Mesenchymal stem cell (in vitro differentiated cells and primary cell): Measurements from ENCODE around the gene NANOS1.

ENCODE experiments used
- DNase-seq: peaks from one replicate; pipeline ENCODE4 v3.0.0-alpha.2; 2013
- H2AFZ ChIP-seq: one replicate; pipeline ENCODE4 v1.6.1; 2013; ENCODE audit warnings: low read depth, mild to moderate bottlenecking, control low read depth, inconsistent platforms, low read length, moderate library complexity
- H2AK5ac ChIP-seq: 2 replicates; pipeline ENCODE4 v1.6.1; 2013; ENCODE audit warnings: low read length, moderate library complexity, mild to moderate bottlenecking, inconsistent platforms; ENCODE audit not compliant: severe bottlenecking
- H2BK120ac ChIP-seq: one replicate; pipeline ENCODE4 v1.6.1; 2013; ENCODE audit warnings: low read depth, mild to moderate bottlenecking, inconsistent platforms, low read length, moderate library complexity
- H2BK12ac ChIP-seq, 2 experiments: one replicate each; pipeline ENCODE4 v1.6.1; 2013; ENCODE audit warnings: inconsistent platforms in 2 of 2, low read length in 2 of 2, mild to moderate bottlenecking in 2 of 2, moderate library complexity in 2 of 2, control low read depth in 1 of 2
- H2BK15ac ChIP-seq: one replicate; pipeline ENCODE4 v1.6.1; 2013; ENCODE audit warnings: mild to moderate bottlenecking, low read depth, inconsistent platforms; ENCODE audit not compliant: poor library complexity, severe bottlenecking
- H2BK5ac ChIP-seq: 2 replicates; pipeline ENCODE4 v1.6.1; 2013; ENCODE audit warnings: low read depth, mild to moderate bottlenecking, low read length, control low read depth, inconsistent platforms; ENCODE audit not compliant: poor library complexity, severe bottlenecking
- H3K14ac ChIP-seq, 2 experiments: one replicate each; pipeline ENCODE4 v1.6.1; 2013; ENCODE audit warnings: inconsistent platforms in 2 of 2, low read length in 2 of 2, control low read depth in 1 of 2, mild to moderate bottlenecking in 1 of 2, moderate library complexity in 1 of 2
- H3K18ac ChIP-seq, 2 experiments: one replicate each; pipeline ENCODE4 v1.6.1; 2013; ENCODE audit warnings: inconsistent platforms in 2 of 2, low read length in 2 of 2, control low read depth in 1 of 2, low read depth in 1 of 2, mild to moderate bottlenecking in 1 of 2
- H3K23ac ChIP-seq, 2 experiments: one replicate each; pipeline ENCODE4 v1.6.1; 2013; ENCODE audit warnings: inconsistent platforms in 2 of 2, low read length in 2 of 2, mild to moderate bottlenecking in 2 of 2, moderate library complexity in 2 of 2, control low read depth in 1 of 2
- H3K27ac ChIP-seq: 2 replicates; pipeline ENCODE4 v1.5.1; 2013; ENCODE audit warnings: mild to moderate bottlenecking, moderate library complexity, low read length, control low read depth, inconsistent platforms; ENCODE audit not compliant: poor library complexity, severe bottlenecking
- H3K27me3 ChIP-seq, 2 experiments: 2 replicates each; pipeline versions ENCODE4 v1.6.1 to v1.7.0; 2013; ENCODE audit warnings: low read length in 2 of 2, mild to moderate bottlenecking in 2 of 2, moderate library complexity in 2 of 2, control low read depth in 1 of 2, inconsistent platforms in 1 of 2; ENCODE audit not compliant: control insufficient read depth in 1 of 2, insufficient read depth in 1 of 2
- H3K36me3 ChIP-seq, 2 experiments: 2 replicates each; pipeline versions ENCODE4 v1.6.1 to v1.7.0; 2013; ENCODE audit warnings: low read length in 2 of 2, control low read depth in 1 of 2, inconsistent platforms in 1 of 2, low read depth in 1 of 2, mild to moderate bottlenecking in 1 of 2; ENCODE audit not compliant: insufficient read depth in 2 of 2, control insufficient read depth in 1 of 2
- H3K4ac ChIP-seq, 2 experiments: one replicate each; pipeline ENCODE4 v1.6.1; 2013; ENCODE audit warnings: inconsistent platforms in 2 of 2, low read length in 2 of 2, mild to moderate bottlenecking in 2 of 2, moderate library complexity in 2 of 2, control low read depth in 1 of 2, low read depth in 1 of 2
- H3K4me1 ChIP-seq: 2 replicates; pipeline ENCODE4 v1.6.1; 2013; ENCODE audit warnings: low read depth, low read length, control low read depth; ENCODE audit not compliant: control insufficient read depth, insufficient read depth
- H3K4me2 ChIP-seq: 2 replicates; pipeline ENCODE4 v1.6.1; 2013; ENCODE audit warnings: low read length, mild to moderate bottlenecking, inconsistent platforms; ENCODE audit not compliant: poor library complexity, severe bottlenecking
- H3K4me3 ChIP-seq, 2 experiments: 2 replicates each; pipeline versions ENCODE4 v1.5.1 to v1.7.0; 2013; ENCODE audit warnings: low read length in 2 of 2, mild to moderate bottlenecking in 2 of 2, control low read depth in 1 of 2, low read depth in 1 of 2; ENCODE audit not compliant: insufficient read depth in 1 of 2
- H3K79me1 ChIP-seq: replicated peaks from 2 replicates; pipeline ENCODE4 v1.6.1; 2013; ENCODE audit warnings: mild to moderate bottlenecking, control low read depth, low read length, inconsistent platforms; ENCODE audit not compliant: poor library complexity, severe bottlenecking
- H3K9ac ChIP-seq: 2 replicates; pipeline ENCODE4 v1.7.0; 2013; ENCODE audit warnings: mild to moderate bottlenecking, low read length, moderate library complexity
- H3K9me3 ChIP-seq: 2 replicates; pipeline ENCODE4 v1.7.0; 2013; ENCODE audit warnings: mild to moderate bottlenecking, low read length; ENCODE audit not compliant: control insufficient read depth
- H4K8ac ChIP-seq: one replicate; pipeline ENCODE4 v1.6.1; 2013; ENCODE audit warnings: inconsistent platforms, mild to moderate bottlenecking, low read length, moderate library complexity
- H4K91ac ChIP-seq: one replicate; pipeline ENCODE4 v1.6.1; 2013; ENCODE audit warnings: mild to moderate bottlenecking, low read length, inconsistent platforms
- WGBS: methylation state at CpG from one replicate; pipeline ENCODE4 v1.1.7; 2013; ENCODE audit warnings: mixed read lengths; 5-methylcytosine and 5-hydroxymethylcytosine counted together

NANOS1 gene

DNA sequence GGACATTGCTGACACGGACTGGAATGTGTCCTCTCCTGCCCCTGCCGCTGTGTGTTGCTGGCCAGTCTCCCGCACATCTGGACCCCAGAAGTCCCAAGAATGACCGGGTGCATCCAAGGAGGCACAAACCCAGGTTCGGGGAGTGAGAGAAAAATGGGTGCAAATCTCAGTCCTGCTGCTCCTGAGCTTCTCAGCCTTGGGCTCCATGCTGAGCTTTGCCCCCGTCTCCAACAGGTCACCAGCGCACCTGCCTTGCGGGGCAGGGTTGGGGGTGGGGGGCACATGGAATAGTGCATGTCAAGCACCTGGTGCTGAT is 6.0 kb upstream of the NANOS1 start:
- Histone ChIP-seq H3K9ac (peak overlapping the region; percentile 7), H3K14ac (no peak overlapping the region), H4K91ac (no peak overlapping the region), H2BK5ac (no peak overlapping the region), H2BK12ac (no peak overlapping the region), H3K4me1 (peaks cover 36% of the 10 kb centered on the region), H2AFZ (no peak overlapping the region), H3K4me2 (no peak overlapping the region), H2BK15ac (no peak overlapping the region), H3K36me3 (no peaks in the 10 kb centered on the region), H3K4me3 (no peak overlapping the region), H3K79me1 (peaks cover 1% of the 10 kb centered on the region), H4K8ac (no peak overlapping the region), H2AK5ac (peak overlapping the region; percentile 66), H3K23ac (no peak overlapping the region), H3K27ac (peak overlapping the region; percentile 70), H3K27me3 (no peaks in the 10 kb centered on the region), H3K9me3 (peaks cover 3% of the 10 kb centered on the region), H3K18ac (no peak overlapping the region), H2BK120ac (no peak overlapping the region), H3K4ac (no peak overlapping the region)
- WGBS, result 43% methylated on average over 8 of the region's 8 CpGs
- no peak for DNase-seq

DNA sequence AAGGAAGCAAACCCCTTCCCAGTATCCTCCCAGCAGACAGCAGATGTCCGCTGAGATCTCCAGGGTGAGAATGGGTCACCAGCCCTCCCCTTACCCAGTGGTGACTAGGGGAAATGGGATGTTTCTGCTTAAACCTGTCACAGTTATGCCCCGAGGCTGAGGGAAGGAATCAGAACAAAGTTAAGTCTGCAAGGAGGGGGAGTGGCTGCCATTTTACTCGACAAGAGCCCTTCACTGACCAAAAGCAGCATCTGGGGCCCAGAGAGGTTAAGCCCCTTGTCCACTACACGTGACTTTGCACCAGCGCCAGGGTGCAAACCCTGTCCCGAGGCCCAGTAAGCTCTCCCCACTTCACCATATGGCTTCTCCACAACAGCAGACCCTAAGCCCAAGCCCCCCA is 4.6 kb upstream of the NANOS1 start:
- H2BK120ac ChIP-seq, result no peak overlapping the region
- no peak overlapping the region for H2AFZ ChIP-seq
- H3K9me3 ChIP-seq, result no peaks in the 10 kb centered on the region
- no peaks in the 10 kb centered on the region for H3K27me3 ChIP-seq
- peak overlapping the region; percentile 70 for H2AK5ac ChIP-seq
- no peak overlapping the region for H3K9ac ChIP-seq
- peaks cover 1% of the 10 kb centered on the region for H3K79me1 ChIP-seq
- DNase-seq, result no peak
- peaks cover 42% of the 10 kb centered on the region for H3K4me1 ChIP-seq
- no peak overlapping the region for H4K8ac ChIP-seq
- no peak overlapping the region for H3K27ac ChIP-seq
- no peak overlapping the region for H3K4ac ChIP-seq
- no peaks in the 10 kb centered on the region for H3K36me3 ChIP-seq
- no peak overlapping the region for H3K4me3 ChIP-seq
- no peak overlapping the region for H2BK15ac ChIP-seq
- no peak overlapping the region for H4K91ac ChIP-seq
- H2BK5ac ChIP-seq, result peak overlapping the region; percentile 20
- peak overlapping the region in 1 of 2 experiments; percentile 19 for H3K18ac ChIP-seq
- WGBS, result 53% methylated on average over 6 of the region's 6 CpGs
- H3K23ac ChIP-seq, result no peak overlapping the region
- no peak overlapping the region for H3K4me2 ChIP-seq
- H3K14ac ChIP-seq, result no peak overlapping the region
- peak overlapping the region in 1 of 2 experiments; percentile 37 for H2BK12ac ChIP-seq

- no peak overlapping the region for H2AFZ ChIP-seq
These were observed 4.2 kb upstream of the NANOS1 start for GRCh38 chr10:119025336-119025735.

GRCh38 chr10:119025776-119026175 is 3.7 kb upstream of the NANOS1 start:
- Histone ChIP-seq H3K36me3 (no peaks in the 10 kb centered on the region), H3K4ac (no peak overlapping the region)
- 85% methylated on average over 7 of the region's 7 CpGs for WGBS

More at GRCh38 chr10:119025336-119025735, 4.2 kb upstream of the NANOS1 start:
- no peak overlapping the region for H3K9ac ChIP-seq
- H3K4me1 ChIP-seq, result peaks cover 43% of the 10 kb centered on the region
- peak overlapping the region; percentile 91 for H2AK5ac ChIP-seq
- WGBS, result 37% methylated on average over 7 of the region's 7 CpGs
- H3K4me3 ChIP-seq, result no peak overlapping the region
- no peak overlapping the region for H2BK15ac ChIP-seq
- H3K27me3 ChIP-seq, result no peaks in the 10 kb centered on the region
- no peak overlapping the region for H3K23ac ChIP-seq
- H3K14ac ChIP-seq, result no peak overlapping the region
- DNase-seq, result peak; percentile 77
- H3K4ac ChIP-seq, result no peak overlapping the region
- no peak overlapping the region for H4K8ac ChIP-seq
- peak overlapping the region; percentile 41 for H3K27ac ChIP-seq
- H3K79me1 ChIP-seq, result peaks cover 1% of the 10 kb centered on the region
- no peak overlapping the region for H2BK120ac ChIP-seq
- H3K36me3 ChIP-seq, result no peaks in the 10 kb centered on the region
- H2BK12ac ChIP-seq, result peak overlapping the region in 1 of 2 experiments; percentile 11
- H4K91ac ChIP-seq, result no peak overlapping the region
- peak overlapping the region; percentile 12 to 34 for H3K18ac ChIP-seq
- no peak overlapping the region for H2BK5ac ChIP-seq
- H3K4me2 ChIP-seq, result no peak overlapping the region
- H3K9me3 ChIP-seq, result no peaks in the 10 kb centered on the region

More at GRCh38 chr10:119025776-119026175, 3.7 kb upstream of the NANOS1 start:
- no peak overlapping the region for H4K91ac ChIP-seq
- H4K8ac ChIP-seq, result no peak overlapping the region
- no peak overlapping the region for H2BK5ac ChIP-seq
- peak overlapping the region; percentile 41 for H3K27ac ChIP-seq
- no peaks in the 10 kb centered on the region for H3K27me3 ChIP-seq
- H3K14ac ChIP-seq, result no peak overlapping the region
- H3K4me3 ChIP-seq, result no peak overlapping the region
- H3K9ac ChIP-seq, result no peak overlapping the region
- no peak overlapping the region for H3K23ac ChIP-seq
- no peaks in the 10 kb centered on the region for H3K9me3 ChIP-seq
- H2BK12ac ChIP-seq, result peak overlapping the region; percentile 11 to 38
- peak overlapping the region; percentile 12 to 34 for H3K18ac ChIP-seq
- H2BK15ac ChIP-seq, result no peak overlapping the region
- H3K4me2 ChIP-seq, result no peak overlapping the region
- H2AK5ac ChIP-seq, result peak overlapping the region; percentile 91
- H3K79me1 ChIP-seq, result peaks cover 1% of the 10 kb centered on the region
- no peak for DNase-seq
- peaks cover 46% of the 10 kb centered on the region for H3K4me1 ChIP-seq
- no peak overlapping the region for H2AFZ ChIP-seq
- no peak overlapping the region for H2BK120ac ChIP-seq
